ENCODE measurements around the gene ADIG.

Gene ADIG

DNA sequence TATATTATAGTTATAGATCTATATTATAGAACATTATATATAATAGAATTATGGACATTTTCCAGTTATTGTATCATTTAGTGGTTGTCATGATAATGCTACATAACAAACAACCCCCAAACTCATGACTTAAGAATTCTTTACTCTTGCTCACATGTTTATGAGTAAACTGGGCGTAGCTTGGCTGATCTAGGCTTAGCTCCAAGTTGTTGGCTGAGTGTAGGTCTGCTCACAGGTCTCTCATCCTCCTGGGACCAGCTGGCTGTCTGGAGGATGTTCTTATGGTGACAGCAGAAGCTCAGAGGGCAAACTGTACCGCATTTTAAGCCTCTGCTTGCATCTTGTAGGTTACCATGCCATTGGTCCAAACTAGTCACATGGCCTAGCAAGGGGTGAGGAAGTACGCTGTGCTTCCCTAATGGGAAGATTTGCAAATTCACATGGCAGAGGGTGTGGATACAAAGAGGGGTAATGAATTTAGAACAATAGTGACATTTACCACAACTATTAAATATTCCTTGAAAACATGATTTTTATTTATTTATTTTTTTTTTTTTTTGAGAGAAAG, 54.8 kb downstream of the ADIG start:
- TF ChIP-seq, protein P1, sequence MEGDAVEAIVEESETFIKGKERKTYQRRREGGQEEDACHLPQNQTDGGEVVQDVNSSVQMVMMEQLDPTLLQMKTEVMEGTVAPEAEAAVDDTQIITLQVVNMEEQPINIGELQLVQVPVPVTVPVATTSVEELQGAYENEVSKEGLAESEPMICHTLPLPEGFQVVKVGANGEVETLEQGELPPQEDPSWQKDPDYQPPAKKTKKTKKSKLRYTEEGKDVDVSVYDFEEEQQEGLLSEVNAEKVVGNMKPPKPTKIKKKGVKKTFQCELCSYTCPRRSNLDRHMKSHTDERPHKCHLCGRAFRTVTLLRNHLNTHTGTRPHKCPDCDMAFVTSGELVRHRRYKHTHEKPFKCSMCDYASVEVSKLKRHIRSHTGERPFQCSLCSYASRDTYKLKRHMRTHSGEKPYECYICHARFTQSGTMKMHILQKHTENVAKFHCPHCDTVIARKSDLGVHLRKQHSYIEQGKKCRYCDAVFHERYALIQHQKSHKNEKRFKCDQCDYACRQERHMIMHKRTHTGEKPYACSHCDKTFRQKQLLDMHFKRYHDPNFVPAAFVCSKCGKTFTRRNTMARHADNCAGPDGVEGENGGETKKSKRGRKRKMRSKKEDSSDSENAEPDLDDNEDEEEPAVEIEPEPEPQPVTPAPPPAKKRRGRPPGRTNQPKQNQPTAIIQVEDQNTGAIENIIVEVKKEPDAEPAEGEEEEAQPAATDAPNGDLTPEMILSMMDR (IDR thresholded peaks at IDR 0.05; ENCODE audit: unreplicated experiment in 3 of 3) = no peak
- Mint-ChIP-seq H3K27ac (no peak overlapping the region), H3K4me1 (peaks cover 7% of the 10 kb centered on the region), H3K9me3 (no peaks in the 10 kb centered on the region), H3K4me3 (no peak overlapping the region), H3K36me3 (ENCODE audit: low read depth) (no peaks in the 10 kb centered on the region), H3K27me3 (ENCODE audit: low read depth) (peaks cover 12% of the 10 kb centered on the region)
